Mesenteric fat pad (tissue), 1 donor: ENCODE data around the gene TSACC. TPM values are rescaled to one million over a fixed set of nuclear protein-coding genes. Genes with fewer than 3 reads are reported as not detected.

Experiments used
- DNase-seq: peaks from one replicate; pipeline ENCODE4 v3.0.0-alpha.2; 2020; ENCODE audit warnings: low spot score
- total RNA-seq: library from RNA; stranded (reverse); fragmentation: NEBNext Ultra II Directional; extraction: Animal tissue kit (Norgen Biotek cat#: 25700); gene quantifications from one replicate; pipeline ENCODE4 v1.2.1, GENCODE V29; 2021
- donor health status: DM: yes; HTN: yes; CAD: no.

TSACC gene
- total RNA-seq, 1 donor from 2014 or later = 0.64 TPM

DNA sequence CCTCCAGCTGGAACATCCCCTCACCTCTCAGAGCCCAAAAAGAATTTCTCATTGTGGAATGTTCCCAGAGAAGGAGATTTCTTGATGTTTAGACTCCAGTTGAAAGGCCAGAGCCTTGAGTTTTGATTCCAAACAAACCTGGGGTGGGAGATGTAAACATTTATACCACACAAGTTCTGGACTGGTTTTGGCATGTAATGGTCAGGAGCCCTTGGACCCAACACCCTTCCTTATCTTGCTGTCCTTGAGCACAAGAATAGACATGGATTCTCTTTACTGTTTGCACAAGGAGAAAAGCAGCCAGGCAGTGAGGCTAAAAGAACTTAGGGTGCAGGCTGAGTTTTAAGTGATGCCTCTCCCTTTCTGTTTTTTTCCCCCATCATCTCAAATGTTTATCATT, 35.2 kb downstream of the TSACC start:
- no peak for DNase-seq

DNA sequence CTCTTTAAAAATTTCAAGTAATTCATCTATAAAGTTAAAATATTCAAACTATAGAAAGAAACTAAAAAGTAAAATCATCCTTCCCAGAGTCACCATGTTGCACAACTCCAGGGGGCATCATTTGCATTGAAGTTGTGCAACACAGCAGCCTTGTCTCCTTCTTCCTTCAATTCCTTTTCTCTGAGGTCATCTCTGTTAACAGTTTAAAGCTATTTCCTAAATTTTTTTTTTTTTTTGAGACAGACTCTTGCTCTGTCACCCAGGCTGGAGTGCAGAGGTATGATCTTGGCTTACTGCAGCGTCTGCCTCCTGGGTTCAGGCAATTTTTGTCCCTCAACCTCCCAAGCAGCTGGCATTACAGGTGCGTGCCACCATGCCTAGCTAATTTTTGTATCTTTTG, 37.8 kb downstream of the TSACC start:
- no peak for DNase-seq

DNA sequence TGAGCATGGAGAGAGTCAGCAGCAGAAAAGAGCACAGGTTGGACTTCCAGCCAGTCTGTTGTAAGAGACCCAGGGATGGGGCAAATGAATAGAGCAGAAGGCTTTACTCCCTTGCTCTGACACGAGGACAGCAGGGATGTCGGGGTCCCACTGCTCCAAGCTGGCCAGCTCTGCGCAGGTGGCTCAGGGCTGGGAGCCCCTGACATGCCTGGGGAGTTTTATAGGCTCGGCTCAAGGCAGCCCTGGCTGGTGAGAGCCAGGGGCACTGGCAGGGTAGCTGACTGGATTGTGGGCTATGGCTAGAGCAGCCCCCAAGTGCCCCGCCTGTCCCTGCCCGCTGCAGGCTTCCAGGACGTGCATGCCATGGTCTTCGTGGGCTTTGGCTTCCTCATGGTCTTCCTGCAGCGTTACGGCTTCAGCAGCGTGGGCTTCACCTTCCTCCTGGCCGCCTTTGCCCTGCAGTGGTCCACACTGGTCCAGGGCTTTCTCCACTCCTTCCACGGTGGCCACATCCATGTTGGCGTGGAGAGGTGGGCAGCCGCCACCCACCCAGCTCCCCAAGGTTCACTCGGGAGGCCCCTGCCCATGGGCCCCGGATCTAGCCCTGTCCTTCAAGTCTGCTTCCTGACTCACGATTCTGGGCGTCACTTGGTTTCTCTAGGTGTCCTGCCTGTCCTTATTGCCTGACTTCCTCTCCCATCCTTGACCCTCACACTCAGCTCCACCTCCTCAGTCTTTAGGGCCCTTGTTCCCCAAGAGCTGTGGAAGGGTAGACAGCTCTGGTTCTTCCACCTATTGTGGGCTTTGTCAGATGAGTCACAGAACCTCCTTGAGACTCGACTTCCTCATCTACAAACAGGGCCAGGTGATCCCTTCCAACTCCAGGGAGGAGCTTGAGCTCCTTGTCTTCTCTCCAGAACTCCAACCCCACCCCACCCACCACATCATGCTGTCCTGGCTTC, 38.9 kb downstream of the TSACC start:
- no peak for DNase-seq

DNA sequence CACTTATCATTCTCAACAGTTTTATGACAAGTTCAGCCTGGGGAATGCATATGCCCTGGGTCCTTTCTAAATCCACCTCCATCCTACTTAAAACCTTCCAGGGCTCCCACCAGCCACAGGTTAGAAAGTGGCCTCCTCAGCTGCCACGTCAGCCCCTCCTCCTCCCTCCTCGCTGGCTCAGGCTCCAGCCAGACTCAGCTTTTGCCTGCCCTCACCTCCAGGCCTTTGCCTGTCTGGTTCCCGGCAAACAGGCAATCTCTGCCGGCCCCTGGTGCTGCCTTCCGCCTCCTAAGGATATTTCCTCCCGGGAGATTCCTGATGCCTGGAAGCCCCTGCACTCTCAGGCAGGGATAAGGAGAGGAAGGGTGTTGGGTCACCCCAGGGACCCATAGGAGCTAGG, 40.2 kb downstream of the TSACC start:
- no peak for DNase-seq

DNA sequence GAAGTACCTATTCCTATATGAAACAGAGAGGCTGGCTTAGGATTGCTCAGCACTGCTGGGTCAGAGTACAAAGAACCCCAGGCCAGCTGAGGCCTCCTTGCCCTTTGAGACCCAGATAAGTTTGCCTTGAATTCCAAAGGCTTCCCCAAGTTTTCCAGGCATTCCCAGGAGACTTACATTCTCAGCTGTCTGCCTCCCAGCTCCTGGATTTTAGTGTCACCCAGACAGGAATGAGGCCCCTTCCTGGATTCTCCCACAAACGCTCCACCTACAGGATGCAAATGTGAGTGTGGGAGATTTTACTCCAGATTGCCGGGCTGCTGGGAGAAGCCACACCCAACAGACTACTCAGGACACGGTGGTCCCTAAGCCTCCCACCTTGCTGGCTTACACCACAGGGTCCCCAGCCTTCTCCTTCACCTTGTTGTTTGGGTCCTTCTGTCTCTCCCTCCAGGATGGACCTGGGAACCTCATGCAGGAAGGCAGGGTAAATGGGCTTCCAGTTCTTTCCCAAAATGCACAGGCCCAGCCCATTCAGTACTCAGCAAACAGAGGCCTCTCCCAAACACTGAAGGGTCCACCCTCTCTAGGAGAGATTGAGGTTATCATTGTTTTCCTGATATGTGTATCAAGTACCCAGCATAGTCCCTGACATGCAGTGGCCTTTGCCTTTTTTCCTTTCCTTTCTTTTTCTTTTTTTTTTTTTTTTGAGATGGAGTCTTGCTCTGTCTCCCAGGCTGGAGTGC, 41.3 kb downstream of the TSACC start:
- DNase-seq = no peak

DNA sequence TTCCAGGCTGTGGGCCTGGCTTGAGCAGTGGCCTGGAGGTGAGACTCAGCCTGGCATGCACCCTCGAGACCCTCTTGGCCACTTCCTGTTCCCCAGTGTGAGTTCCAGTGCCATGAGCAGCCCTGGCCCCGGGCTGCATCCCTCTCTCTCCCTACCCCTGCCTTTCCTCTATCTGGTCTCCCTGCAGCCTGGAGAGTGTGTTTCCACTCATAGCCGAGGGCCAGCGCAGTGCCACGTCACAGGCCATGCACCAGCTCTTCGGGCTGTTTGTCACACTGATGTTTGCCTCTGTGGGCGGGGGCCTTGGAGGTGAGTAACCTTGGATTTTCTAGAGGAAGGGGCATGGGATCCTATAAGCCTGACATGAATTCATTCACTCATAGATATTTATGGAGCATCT, 44.2 kb downstream of the TSACC start:
- no peak for DNase-seq

DNA sequence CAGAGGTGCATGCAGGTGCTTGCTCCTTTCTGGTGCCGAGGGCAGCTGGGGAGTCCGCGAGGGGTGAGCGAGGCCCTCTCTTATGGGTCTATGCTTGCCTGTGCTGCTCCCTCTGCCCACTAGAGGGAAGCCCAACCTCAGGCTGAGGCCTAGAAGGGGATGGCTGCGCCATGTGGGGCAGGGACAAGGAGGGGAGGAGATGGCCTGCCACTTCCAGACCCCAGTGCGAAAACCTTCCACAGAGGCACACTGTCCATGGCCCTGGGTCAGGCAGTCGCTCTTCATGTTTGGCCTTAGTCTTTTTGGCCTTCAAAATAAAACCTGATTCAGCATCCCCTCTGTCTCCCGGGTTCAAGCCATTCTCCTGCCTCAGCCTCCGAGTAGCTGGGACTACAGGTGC, 44.7 kb downstream of the TSACC start:
- DNase-seq = no peak

DNA sequence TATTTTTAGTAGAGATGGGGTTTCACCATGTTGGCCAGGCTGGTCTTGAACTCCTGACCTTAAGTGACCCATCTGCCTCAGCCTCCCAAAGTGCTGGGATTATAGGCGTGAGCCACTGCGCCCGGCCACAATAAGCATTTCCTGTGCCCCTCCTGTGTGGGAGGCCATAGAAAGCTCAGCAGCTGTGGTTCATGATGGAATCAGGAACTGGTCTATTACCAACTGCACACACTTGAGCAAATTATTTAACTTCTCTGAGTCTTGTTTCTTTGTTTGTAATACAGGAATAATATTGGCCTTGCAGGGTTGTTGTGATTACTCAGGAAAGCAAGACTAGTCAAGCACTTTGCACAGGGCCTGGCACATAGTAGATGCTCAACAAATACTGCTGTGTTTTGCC, 45.7 kb downstream of the TSACC start:
- DNase-seq = no peak

DNA sequence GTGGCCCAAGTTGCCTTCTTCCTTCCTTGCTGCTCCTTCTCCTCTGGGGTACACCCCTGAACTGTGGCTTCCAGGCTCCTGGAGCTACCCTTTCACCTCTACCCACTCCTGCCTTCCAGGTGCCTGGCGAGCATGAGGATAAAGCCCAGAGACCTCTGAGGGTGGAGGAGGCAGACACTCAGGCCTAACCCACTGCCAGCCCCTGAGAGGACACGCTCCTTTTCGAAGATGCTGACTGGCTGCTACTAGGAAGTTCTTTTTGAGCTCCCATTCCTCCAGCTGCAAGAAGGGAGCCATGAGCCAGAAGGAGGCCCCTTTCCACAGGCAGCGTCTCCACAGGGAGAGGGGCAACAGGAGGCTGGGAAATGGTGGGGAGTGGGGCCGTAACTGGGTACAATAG, 46.3 kb downstream of the TSACC start:
- no peak for DNase-seq

DNA sequence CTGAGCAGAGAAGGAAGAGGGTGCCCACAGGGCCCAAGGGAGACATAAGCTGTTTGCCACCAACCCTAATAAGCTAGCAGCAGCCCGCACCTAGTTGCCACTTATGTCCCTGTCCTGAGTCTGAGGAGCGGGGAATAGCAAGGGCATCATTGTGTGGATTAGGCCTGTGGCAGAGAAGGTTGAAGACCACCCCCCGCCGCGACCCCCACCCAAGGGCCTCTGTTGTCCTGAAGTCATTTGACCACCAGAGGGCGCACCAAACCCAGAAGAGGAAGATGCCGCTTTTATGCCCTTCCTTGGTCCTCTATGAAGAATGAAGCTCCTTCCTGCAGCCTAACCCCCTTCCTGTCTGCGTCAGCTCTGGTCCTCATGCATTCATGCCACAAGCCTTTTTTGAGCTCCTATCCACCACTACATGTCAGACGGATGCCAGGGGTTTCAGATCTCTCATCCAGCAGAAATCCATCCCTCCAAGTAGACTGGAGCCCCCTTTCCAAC, 47.3 kb downstream of the TSACC start:
- DNase-seq = no peak

DNA sequence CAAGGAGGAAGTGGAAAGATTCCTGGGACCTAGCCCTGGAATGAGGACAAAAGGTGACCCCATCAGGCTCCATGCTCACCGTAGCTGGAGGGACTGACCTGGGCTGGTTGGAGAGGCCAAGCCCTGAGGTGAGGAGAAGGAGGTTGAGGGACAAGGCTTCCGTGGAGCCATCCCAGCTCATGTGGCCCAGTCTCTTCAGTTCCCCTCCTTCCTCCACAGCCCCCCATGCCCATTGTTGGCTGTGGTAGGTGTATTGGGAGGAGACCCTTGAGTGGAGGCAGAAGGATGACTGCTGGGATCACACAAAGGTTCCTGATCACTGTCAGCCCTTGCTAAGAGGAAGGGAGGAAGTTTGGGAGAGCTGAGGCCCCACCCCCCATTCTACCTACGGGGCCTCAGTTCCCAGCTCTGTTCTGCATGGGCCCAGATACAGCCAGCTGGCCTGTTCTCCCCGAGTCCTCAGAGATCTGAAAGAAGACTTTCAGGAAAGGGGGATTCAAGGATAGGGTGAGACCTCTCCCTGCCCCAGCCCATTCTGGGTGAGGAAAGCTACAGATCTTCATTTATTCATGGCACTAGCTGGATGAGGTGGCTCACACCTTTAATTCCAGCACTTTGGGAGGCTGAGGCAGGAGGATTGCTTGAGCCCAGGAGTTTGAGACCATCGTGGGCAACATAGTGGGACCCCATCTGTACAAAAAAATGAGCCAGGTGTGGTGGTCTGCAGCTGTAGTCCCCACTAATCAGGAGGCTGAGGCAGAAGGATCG, 48.0 kb downstream of the TSACC start:
- DNase-seq = no peak

DNA sequence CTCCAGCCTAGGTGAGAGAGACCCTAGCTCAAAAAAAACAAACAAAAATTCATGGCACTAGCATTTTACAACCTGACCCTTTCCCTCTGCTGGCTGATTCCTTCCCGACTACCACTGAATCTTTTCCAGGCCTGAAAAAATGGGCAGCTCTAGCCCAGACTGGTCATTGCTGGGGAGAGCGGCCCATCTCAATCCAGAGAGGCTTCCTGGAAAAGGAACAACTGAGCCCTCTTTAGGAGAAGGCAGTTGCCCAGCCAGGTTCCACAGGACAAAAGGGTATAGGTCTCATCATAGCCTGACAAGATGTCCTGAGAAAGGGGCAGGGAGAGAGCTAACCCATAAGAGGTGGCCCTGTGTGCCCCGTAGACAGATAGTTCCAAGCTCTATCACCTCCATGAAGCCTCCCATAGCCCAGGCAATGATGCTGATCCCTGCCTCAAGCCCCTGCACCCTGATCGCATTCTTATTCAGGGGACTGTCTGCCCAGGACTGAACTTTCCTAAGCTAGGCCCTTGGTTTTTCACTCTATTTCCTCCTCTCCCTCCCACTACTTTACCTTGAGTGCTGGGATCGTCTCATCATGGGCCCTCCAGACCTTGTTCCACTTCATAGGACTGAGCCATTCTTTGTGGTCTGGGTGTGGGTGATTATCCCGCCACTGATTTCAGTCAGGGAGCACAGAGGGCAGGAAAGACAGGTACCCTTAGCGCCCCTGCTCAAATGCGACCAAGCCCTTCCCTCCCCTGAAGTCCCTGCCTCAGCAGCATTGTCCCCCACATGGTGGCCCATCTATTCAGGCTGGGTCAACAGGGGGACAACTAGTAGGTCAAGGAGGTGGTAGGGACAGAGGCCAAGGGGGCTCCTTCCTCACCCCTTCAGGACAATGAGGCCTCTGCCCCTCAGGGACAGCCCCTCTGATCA, 48.9 kb downstream of the TSACC start:
- no peak for DNase-seq

DNA sequence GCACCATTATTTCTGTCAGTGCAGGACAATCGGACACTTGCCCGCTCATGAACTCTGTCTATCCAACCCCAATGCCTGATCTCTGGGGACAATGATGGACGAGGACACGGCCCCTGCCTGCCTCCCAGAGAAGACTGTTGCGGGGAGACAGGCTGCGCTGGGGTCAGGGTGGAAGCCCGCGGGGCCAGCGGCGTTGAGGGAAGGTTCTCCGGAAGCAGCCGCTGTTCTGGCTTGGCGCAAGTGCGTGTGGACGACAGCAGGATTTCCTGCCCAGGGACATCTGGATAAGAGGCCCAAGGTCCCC, 49.5 kb downstream of the TSACC start:
- no peak for DNase-seq

DNA sequence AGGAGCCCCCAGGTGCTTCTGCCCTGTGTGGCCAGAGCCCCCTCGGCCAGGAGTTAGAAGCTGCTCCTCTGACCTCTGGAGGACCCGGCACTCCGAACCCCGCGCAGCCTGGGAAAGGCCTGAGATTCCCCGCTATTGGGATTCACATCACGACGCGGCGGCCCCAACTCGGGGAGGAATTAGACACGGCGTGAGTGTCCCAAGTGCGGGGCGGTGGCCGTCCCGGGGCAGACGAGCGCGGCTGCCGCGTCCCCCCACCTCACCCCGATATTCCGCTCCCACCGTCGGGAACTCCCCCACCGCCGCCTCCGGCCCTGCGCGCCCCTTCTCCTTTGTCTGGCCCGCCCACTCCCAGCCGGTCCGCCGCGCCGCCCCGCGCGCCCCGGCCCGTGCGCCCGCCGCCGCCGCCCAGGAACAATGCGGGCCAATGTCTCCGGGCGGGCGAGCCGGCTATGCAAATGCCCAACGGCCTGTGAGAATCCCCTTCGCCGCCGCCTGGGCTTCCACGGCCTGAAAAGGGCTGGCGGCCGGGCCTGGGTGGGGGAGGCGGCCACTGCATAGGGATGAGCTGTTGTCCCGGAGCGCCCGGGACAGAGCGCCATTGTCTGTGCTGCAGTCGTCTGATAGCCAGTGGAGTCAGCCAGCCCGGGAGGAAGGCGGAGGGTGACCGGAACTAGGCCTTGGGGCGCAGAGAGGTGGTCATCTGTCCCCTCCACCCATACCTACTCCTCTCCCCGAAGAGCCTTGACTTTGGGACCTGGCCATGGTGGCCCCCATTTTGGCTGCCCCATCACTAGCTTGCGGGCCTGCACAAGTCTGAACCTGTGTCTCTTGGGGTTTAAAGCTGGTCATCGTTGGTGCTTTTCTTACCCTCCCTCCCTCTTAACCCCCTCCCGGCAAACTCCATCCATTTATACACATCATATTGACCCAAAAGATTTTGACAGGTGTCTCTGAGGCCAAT, 50.1 kb downstream of the TSACC start:
- DNase-seq = no peak

DNA sequence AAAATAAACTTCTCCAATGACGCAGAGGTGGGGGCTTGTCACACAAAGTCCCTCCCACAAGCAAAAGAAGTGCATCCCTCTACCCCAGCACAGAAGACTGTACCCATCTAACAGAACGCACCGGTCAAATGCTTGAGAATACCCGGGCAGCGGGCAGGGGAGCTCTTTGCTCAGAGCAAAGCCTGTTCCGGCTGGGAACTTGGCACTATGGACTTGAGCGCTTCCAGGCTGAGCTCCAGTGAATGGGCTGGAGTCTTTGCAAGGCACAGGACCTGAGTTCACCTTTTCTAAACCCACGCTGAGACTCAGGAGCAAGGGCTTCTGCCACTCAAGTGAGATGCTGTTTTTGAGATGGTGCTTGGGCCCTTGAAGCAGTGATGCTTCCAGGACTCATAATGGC, 51.0 kb downstream of the TSACC start:
- no peak for DNase-seq

DNA sequence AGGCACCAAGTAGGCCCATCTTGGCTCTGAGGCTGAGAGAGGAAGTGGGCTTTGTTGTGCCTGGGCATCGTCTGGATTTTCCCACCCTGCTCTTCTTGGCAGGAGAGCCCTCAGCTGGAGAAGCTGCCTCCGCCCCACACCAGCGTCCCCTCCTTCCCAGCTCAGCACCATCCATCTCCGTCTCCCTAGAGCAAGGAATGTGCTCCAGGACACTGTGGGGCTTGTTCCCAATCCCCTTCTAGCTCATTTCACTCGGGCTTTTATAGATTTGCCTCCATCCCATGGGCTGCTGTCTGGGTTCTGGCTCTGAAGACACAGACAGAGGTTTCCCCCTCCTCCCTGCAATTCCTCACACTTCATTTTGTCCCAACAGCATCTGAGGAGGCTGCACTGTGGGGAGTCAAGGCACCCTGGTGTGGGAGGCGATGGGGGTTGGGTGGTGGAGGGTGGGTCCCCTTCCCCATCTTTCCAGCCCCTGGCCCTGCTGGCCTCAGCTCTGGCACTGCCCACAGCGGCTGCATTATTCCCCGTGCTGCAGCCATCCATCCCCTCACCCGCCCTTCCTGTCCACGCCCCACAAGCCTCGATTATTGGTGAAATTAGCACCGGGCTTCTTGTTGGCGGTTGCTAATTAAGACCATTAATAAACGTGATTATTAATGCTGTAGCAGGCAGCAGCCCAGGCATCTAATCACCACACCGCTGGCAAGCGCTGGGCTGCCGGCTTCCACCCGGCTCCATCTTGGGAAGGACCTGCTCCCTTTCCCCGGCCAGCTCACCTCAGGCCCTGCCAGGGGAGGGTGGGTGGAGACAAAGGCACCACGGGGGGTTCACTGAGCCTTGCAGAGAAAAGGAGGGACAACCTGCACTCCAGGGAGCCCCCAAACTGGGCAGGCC, 52.4 kb downstream of the TSACC start:
- DNase-seq = no peak

DNA sequence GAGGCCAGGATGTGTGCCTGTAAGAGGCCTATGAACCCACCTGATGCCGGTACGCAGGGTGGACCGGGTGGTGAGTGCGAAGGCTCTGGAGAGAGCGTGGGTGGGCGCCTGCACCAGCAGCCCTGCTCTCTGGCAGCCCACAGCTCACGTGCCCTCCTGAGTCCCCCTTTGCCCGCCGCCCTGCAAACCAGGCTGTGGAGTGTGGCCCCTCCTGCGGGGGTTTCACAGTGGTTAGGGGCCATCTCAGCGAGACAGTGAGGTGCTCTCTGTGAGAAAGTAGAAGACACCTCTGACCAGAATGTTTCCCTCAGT, 53.0 kb downstream of the TSACC start:
- no peak for DNase-seq

DNA sequence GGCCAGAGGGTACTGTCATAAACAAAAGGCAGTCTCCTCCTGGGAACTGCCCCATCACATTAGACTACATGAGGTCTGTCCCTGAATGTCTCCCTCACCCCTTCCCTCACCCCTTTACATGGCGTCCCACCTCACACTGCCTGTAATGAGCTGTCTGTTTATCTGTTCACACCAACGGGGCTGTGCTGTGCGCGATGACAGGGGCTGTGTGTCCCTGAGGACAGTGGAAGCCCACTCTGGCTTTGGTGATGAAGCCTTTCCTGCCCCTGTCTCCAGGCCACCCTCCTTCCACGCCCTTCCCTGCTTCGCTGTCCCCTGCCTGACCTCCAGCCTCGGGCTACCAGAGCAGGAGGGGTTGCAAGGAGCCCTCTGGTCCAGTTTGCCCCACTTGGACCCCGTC, 53.4 kb downstream of the TSACC start:
- no peak for DNase-seq

DNA sequence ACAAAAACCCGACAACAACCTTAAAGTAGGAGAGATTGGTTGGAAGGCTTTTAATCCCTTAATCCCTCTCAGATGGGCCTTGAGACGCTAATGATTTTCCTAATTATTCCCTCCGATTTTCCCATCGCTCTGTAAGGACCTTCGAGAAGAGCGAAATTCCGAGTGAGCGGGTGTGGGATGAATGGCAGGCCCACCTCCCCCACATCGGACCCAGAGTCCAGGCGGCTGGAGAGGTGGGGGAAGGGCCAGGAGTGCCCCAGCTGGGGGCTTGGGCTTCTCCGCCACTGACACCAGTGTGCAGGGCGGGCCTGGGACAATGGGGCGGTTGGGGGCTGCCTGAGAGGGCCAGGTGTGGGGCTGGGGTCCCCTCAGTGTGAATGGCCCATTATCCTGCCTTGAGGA, 54.1 kb downstream of the TSACC start:
- DNase-seq = no peak
